ENCODE data around the gene GRK7. TPM values are rescaled to one million over a fixed set of nuclear protein-coding genes. Genes with fewer than 3 reads are reported as not detected.

GRK7 gene, protein sequence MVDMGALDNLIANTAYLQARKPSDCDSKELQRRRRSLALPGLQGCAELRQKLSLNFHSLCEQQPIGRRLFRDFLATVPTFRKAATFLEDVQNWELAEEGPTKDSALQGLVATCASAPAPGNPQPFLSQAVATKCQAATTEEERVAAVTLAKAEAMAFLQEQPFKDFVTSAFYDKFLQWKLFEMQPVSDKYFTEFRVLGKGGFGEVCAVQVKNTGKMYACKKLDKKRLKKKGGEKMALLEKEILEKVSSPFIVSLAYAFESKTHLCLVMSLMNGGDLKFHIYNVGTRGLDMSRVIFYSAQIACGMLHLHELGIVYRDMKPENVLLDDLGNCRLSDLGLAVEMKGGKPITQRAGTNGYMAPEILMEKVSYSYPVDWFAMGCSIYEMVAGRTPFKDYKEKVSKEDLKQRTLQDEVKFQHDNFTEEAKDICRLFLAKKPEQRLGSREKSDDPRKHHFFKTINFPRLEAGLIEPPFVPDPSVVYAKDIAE (N-terminal part only)
- total RNA-seq, result not detected

GRCh38 chr3:141763088-141763750 is at the start of gene GRK7:
TSS of gene GRK7 (plus strand) at chr3:141763408. CDS start at chr3:141778285, 14,877 bp downstream.
- Mint-ChIP-seq H3K27me3 (ENCODE audit: low read depth) (no peaks in the 10 kb centered on the region), H3K4me1 (ENCODE audit: low read depth) (no peaks in the 10 kb centered on the region), H3K9me3 (no peaks in the 10 kb centered on the region), H3K36me3 (ENCODE audit: insufficient read depth) (no peaks in the 10 kb centered on the region), H3K4me3 (no peak within 1 kb of the TSS)
- DNase-seq, result no peak
- no peak for ATAC-seq

- ATAC-seq (no peak), DNase-seq (no peak)
- Mint-ChIP-seq H3K4me3 (no peak overlapping the region), H3K9me3 (no peaks in the 10 kb centered on the region), H3K4me1 (ENCODE audit: low read depth) (no peaks in the 10 kb centered on the region), H3K36me3 (ENCODE audit: insufficient read depth) (no peaks in the 10 kb centered on the region), H3K27me3 (ENCODE audit: low read depth) (no peaks in the 10 kb centered on the region)
Measured at GRCh38 chr3:141714671-141715070, 48.5 kb upstream of the GRK7 start.

GRCh38 chr3:141722081-141722480 is 41.1 kb upstream of the GRK7 start:
- H3K4me1 Mint-ChIP-seq (ENCODE audit: low read depth), result no peaks in the 10 kb centered on the region
- H3K9me3 Mint-ChIP-seq, result no peaks in the 10 kb centered on the region
- no peaks in the 10 kb centered on the region for H3K36me3 Mint-ChIP-seq (ENCODE audit: insufficient read depth)
- DNase-seq (no peak), ATAC-seq (no peak)
- H3K4me3 Mint-ChIP-seq, result no peak overlapping the region
- peaks cover 8% of the 10 kb centered on the region for H3K27me3 Mint-ChIP-seq (ENCODE audit: low read depth)

- no peaks in the 10 kb centered on the region for H3K36me3 Mint-ChIP-seq (ENCODE audit: insufficient read depth)
- H3K4me3 Mint-ChIP-seq, result no peak overlapping the region
- DNase-seq (no peak), ATAC-seq (no peak)
- no peaks in the 10 kb centered on the region for H3K4me1 Mint-ChIP-seq (ENCODE audit: low read depth)
- H3K9me3 Mint-ChIP-seq, result no peaks in the 10 kb centered on the region
- H3K27me3 Mint-ChIP-seq (ENCODE audit: low read depth), result peaks cover 10% of the 10 kb centered on the region
Measured at GRCh38 chr3:141722648-141723047, 40.6 kb upstream of the GRK7 start.

DNA sequence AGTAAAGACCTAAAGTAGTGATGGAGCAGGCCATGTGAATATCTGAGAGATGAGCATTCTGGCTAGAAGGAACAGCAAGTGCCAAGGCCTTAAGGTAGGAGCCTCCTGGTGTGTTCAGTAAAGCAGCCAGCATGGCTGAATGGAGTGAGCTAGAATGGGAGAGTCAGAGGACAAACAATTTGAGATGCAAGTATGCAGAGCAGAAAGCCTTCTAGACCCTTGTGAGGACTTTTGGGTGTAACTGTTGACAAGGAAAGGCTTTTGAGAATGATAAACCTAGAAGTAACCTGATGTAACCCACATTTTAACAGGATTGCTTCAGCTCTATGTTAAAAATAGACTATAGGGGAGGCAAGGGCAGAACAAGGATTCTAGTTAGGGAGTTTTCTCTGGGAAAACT is 40.0 kb upstream of the GRK7 start:
- ATAC-seq, result no peak
- Mint-ChIP-seq H3K36me3 (ENCODE audit: insufficient read depth) (no peaks in the 10 kb centered on the region), H3K9me3 (no peaks in the 10 kb centered on the region), H3K4me1 (ENCODE audit: low read depth) (no peaks in the 10 kb centered on the region), H3K4me3 (no peak overlapping the region), H3K27me3 (ENCODE audit: low read depth) (peaks cover 11% of the 10 kb centered on the region)
- DNase-seq, result no peak

GRCh38 chr3:141724186-141724585 is 39.0 kb upstream of the GRK7 start:
- DNase-seq, result no peak

GRCh38 chr3:141725036-141725435 is 38.2 kb upstream of the GRK7 start:
- H3K27me3 Mint-ChIP-seq (ENCODE audit: low read depth), result peaks cover 19% of the 10 kb centered on the region
- H3K9me3 Mint-ChIP-seq, result no peaks in the 10 kb centered on the region
- no peaks in the 10 kb centered on the region for H3K4me1 Mint-ChIP-seq (ENCODE audit: low read depth)
- no peak for DNase-seq
- no peak for ATAC-seq
- H3K4me3 Mint-ChIP-seq, result no peak overlapping the region
- H3K36me3 Mint-ChIP-seq (ENCODE audit: insufficient read depth), result no peaks in the 10 kb centered on the region

More at GRCh38 chr3:141724186-141724585, 39.0 kb upstream of the GRK7 start:
- no peak overlapping the region for H3K4me3 Mint-ChIP-seq
- no peak for ATAC-seq
- peaks cover 18% of the 10 kb centered on the region for H3K27me3 Mint-ChIP-seq (ENCODE audit: low read depth)
- H3K36me3 Mint-ChIP-seq (ENCODE audit: insufficient read depth), result no peaks in the 10 kb centered on the region
- no peaks in the 10 kb centered on the region for H3K9me3 Mint-ChIP-seq
- H3K4me1 Mint-ChIP-seq (ENCODE audit: low read depth), result no peaks in the 10 kb centered on the region

DNA sequence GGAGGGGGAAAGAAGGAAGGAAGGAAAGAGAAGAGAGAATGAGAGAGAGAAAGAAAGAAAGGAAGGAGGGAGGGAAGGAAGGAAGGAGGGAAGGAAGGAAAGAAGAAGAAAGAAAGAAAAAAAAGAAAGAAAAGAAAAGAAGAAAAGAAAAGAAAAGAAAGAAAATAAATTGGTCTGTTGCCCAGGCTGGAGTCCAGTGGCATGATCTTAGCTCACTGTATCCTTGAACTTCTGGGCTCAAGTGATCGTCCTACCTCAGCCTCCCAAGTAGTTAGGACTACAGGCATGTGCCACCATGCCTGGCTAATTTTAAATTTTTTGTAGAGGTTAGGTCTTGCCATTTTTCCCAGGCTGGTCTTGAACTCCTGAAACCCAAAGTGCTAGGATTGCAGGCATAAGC is 36.7 kb upstream of the GRK7 start:
- H3K9me3 Mint-ChIP-seq, result no peaks in the 10 kb centered on the region
- no peaks in the 10 kb centered on the region for H3K36me3 Mint-ChIP-seq (ENCODE audit: insufficient read depth)
- peaks cover 14% of the 10 kb centered on the region for H3K27me3 Mint-ChIP-seq (ENCODE audit: low read depth)
- H3K4me3 Mint-ChIP-seq, result no peak overlapping the region
- no peaks in the 10 kb centered on the region for H3K4me1 Mint-ChIP-seq (ENCODE audit: low read depth)
- ATAC-seq, result no peak
- DNase-seq, result no peak

DNA sequence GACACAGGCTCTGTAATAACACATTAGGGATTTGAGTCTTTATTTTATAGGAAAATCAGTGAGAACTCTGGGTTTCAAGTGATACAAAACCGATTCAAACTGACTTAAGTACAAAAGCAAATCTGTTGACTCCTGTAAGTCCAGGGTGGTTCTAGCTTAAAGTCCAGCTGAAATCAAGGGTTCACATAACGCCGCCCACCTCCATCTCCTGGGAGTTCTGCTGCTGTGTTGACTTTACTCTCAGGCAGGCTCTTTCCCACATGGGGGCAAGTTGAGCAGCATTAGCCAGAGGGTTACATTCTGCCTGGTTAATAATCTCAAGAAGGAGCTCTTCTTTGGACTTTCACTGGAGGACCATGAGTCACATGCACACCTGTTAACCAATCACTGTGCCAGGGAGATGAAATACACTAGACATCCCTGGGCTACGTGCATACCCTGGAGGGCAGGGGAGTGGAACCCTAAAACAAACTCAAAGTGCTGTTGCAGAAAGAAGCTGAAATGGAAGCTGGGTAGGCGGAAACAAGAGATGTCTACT is 34.8 kb upstream of the GRK7 start:
- Mint-ChIP-seq H3K36me3 (ENCODE audit: insufficient read depth) (no peaks in the 10 kb centered on the region), H3K4me1 (ENCODE audit: low read depth) (no peaks in the 10 kb centered on the region), H3K4me3 (no peak overlapping the region), H3K27me3 (ENCODE audit: low read depth) (peaks cover 12% of the 10 kb centered on the region), H3K9me3 (no peaks in the 10 kb centered on the region)
- ATAC-seq, result no peak
- no peak for DNase-seq

DNA sequence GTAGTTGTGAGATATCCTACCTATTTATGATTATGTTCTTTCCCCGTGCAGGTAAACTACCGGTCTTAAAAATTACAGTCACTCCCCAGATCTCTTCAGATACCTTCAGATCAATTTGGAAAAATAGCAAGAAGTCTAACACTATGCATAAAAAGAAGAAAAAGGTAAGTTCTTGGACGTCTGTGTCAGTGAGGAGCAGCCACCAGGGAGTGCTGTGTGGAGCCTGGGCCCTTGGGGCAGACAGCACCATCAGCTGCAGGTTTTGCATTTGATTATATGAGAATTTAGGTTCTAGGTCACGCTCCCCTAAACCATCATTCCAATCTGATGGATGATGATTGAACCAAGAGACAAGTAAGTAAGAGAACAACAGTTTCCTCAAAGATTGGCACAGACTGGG is 34.0 kb upstream of the GRK7 start:
- Mint-ChIP-seq H3K4me3 (no peak overlapping the region), H3K9me3 (no peaks in the 10 kb centered on the region), H3K27me3 (ENCODE audit: low read depth) (peaks cover 12% of the 10 kb centered on the region), H3K36me3 (ENCODE audit: insufficient read depth) (no peaks in the 10 kb centered on the region), H3K4me1 (ENCODE audit: low read depth) (no peaks in the 10 kb centered on the region)
- no peak for ATAC-seq
- no peak for DNase-seq

GRCh38 chr3:141735176-141735575 is 28.0 kb upstream of the GRK7 start:
- H3K4me1 Mint-ChIP-seq (ENCODE audit: low read depth), result peaks cover 16% of the 10 kb centered on the region
- no peaks in the 10 kb centered on the region for H3K27me3 Mint-ChIP-seq (ENCODE audit: low read depth)
- ATAC-seq (no peak), DNase-seq (no peak)
- no peaks in the 10 kb centered on the region for H3K36me3 Mint-ChIP-seq (ENCODE audit: insufficient read depth)
- no peaks in the 10 kb centered on the region for H3K9me3 Mint-ChIP-seq
- H3K4me3 Mint-ChIP-seq, result no peak overlapping the region

DNA sequence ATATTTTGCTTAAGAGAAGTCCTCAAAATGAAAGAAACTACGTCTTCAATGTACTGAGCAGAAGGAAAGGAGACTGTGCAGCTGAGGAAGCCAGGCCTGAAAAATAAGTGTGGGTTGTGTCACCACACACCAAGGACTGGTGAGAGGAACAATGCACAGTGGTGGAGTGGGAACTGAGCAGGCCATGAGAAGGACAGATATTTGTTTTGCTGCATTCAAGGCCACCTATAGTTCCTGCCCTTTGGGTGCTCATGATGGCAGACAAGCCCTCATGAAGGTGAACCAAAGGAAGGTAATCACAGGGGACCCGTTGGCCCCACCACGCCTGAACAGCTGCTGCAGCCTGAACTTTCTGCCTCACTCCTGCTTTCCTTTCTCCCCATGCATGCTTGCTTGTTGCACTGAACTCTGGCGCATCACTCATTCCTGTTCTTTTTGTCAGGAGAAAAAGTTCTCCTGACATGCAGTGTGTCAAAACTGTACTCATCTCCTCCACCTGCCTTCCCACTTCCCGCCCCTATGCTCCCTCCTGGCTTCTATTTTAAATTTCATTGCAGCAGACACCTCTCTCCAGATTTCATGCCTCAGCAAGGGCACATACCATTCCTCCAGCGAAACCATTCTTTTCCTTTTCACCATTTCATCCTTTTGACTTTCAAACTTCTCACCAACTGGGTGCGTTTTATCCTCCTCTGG is 27.3 kb upstream of the GRK7 start:
- Mint-ChIP-seq H3K4me1 (ENCODE audit: low read depth) (peaks cover 24% of the 10 kb centered on the region), H3K27me3 (ENCODE audit: low read depth) (no peaks in the 10 kb centered on the region), H3K9me3 (no peaks in the 10 kb centered on the region), H3K4me3 (no peak overlapping the region), H3K36me3 (ENCODE audit: insufficient read depth) (no peaks in the 10 kb centered on the region)
- DNase-seq (no peak), ATAC-seq (no peak)

DNA sequence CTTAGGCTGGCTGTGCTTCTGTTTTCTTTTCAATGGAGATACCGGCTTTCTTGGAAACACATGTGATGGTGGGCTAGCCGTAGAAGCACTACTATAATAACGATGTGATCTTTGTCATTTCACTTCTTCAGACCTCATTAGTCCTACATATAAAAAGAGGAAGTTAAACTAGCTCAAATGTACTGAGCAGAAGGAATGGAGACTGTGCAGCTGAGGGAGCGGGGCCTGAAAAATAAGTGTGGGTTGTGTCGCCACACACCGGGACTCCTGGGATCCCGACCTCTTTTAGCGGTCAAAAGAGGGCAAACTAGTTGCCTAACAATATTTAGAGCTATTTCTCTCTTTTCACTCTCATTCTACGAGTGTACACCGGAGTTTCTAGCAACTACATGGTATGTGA is 26.1 kb upstream of the GRK7 start:
- Mint-ChIP-seq H3K27me3 (ENCODE audit: low read depth) (no peaks in the 10 kb centered on the region), H3K4me1 (ENCODE audit: low read depth) (peaks cover 33% of the 10 kb centered on the region), H3K4me3 (no peak overlapping the region), H3K9me3 (no peaks in the 10 kb centered on the region), H3K36me3 (ENCODE audit: insufficient read depth) (peaks cover 2% of the 10 kb centered on the region)
- DNase-seq, result no peak
- ATAC-seq, result no peak

DNA sequence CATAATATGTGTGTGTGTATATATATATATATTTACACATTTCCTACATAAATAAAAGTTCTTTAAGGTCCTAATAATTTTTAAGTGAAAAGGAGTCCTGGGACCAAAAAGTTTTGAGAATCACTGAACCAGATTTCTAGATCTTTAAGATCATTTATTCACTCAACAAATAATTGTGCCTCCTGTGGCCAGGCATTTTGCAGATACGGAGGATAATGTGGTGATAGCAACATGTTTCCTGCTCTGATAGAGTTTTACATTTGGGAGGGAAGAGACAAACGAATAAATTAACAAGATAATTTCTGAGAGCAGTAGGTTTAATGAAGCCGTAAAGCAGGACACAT is 25.6 kb upstream of the GRK7 start:
- no peak for ATAC-seq

More for the DNA sequence above, 25.6 kb upstream of the GRK7 start:
- Mint-ChIP-seq H3K27me3 (ENCODE audit: low read depth) (no peaks in the 10 kb centered on the region), H3K9me3 (no peaks in the 10 kb centered on the region), H3K4me3 (peak overlapping the region; percentile 72), H3K36me3 (ENCODE audit: insufficient read depth) (peaks cover 4% of the 10 kb centered on the region), H3K4me1 (ENCODE audit: low read depth) (peaks cover 36% of the 10 kb centered on the region)
- DNase-seq, result no peak
